Endothelial cell (in vitro differentiated cells): Measurements from ENCODE around the gene INPP5F. TPM values are rescaled to one million over a fixed set of nuclear protein-coding genes. Genes with fewer than 3 reads are reported as not detected.
A peak's percentile ranks its signal among the peaks of the same experiment; 100 is the strongest.

ENCODE experiments used
- DNase-seq: peaks from one replicate; pipeline ENCODE4 v3.0.0; 2021; ENCODE audit warnings: low spot score
- H3K27ac Mint-ChIP-seq: one replicate; pipeline ENCODE4 v1.8.0; 2021; ENCODE audit warnings: mixed read lengths, inconsistent platforms; ENCODE audit not compliant: unreplicated experiment
- H3K27me3 Mint-ChIP-seq: one replicate; pipeline ENCODE4 v1.8.0; 2021; ENCODE audit warnings: mild to moderate bottlenecking, moderate library complexity, mixed read lengths, inconsistent platforms; ENCODE audit not compliant: unreplicated experiment
- H3K36me3 Mint-ChIP-seq: one replicate; pipeline ENCODE4 v1.8.0; 2021; ENCODE audit warnings: mild to moderate bottlenecking, low read depth, mixed read lengths, inconsistent platforms; ENCODE audit not compliant: unreplicated experiment
- H3K4me1 Mint-ChIP-seq: one replicate; pipeline ENCODE4 v1.8.0; 2021; ENCODE audit warnings: mild to moderate bottlenecking, mixed read lengths, inconsistent platforms; ENCODE audit not compliant: unreplicated experiment
- H3K4me3 Mint-ChIP-seq: one replicate; pipeline ENCODE4 v1.8.0; 2021; ENCODE audit warnings: mild to moderate bottlenecking, mixed read lengths, inconsistent platforms; ENCODE audit not compliant: unreplicated experiment
- H3K9me3 Mint-ChIP-seq: one replicate; pipeline ENCODE4 v1.8.0; 2021; ENCODE audit warnings: mixed read lengths, inconsistent platforms; ENCODE audit not compliant: unreplicated experiment
- CTCF ChIP-seq: fragments of 200-600 bp; sonication (generic); IDR thresholded peaks from one replicate; pipeline ENCODE4 v1.5.0; 2021; ENCODE audit warnings: antibody characterized with exemption; ENCODE audit not compliant: unreplicated experiment
- total RNA-seq: library from RNA; stranded (reverse); fragmentation: NEBNext Ultra II Directional; extraction: Animal tissue kit (Norgen Biotek cat#: 25700); gene quantifications from one replicate; pipeline ENCODE4 v1.2.1, GENCODE V29; 2021; ENCODE audit not compliant: unreplicated experiment

The INPP5F gene
- total RNA-seq, 1 donor from 2014 or later = 45.7 TPM

DNA sequence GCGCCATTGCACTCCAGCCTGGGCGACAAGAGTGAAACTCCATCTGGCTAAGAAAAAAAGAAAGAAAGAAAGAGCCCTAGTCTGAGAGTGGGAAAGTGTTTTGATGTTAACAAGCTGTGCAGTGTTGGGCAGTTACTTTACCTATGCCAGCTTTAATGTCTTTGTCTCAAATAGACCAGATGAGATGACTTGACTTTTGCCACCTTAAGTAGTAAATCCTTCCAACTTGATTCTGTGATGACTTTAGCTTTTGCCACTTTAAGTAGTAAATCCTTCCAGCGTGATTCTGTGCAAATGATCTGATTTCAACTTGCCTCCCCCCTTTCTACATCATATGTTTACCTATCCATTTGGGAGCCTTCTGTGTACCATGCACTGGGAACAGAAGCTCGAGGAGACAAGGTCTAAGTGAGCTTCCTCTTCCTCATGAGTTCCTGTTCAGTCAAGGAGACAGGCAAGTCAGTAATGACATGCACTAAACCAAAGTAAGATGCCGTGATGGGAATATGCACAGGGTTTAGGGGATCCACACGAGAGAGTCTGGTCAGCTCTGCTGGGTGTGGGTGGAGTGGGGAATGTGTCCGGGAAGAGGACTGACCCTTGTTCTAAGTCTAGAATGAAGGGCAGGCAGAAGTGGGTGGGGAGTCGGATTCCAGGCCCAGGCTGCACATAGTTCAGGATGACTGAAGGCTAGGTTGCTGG, 17.2 kb downstream of the INPP5F start:
- H3K4me3 Mint-ChIP-seq = no peak overlapping the region

GRCh38 chr10:119747940-119748339, 22.1 kb downstream of the INPP5F start:
- Mint-ChIP-seq H3K36me3 (peaks cover 4% of the 10 kb centered on the region), H3K9me3 (no peaks in the 10 kb centered on the region), H3K27ac (no peak overlapping the region), H3K4me1 (peaks cover 32% of the 10 kb centered on the region), H3K4me3 (no peak overlapping the region), H3K27me3 (no peaks in the 10 kb centered on the region)
- no peak for TF ChIP-seq CTCF
- no peak for DNase-seq

More for the DNA sequence above, 17.2 kb downstream of the INPP5F start:
- no peak for DNase-seq
- Mint-ChIP-seq H3K9me3 (no peaks in the 10 kb centered on the region), H3K27ac (peak overlapping the region; percentile 59), H3K36me3 (no peaks in the 10 kb centered on the region), H3K4me1 (peaks cover 39% of the 10 kb centered on the region), H3K27me3 (no peaks in the 10 kb centered on the region)
- TF ChIP-seq CTCF = no peak

DNA sequence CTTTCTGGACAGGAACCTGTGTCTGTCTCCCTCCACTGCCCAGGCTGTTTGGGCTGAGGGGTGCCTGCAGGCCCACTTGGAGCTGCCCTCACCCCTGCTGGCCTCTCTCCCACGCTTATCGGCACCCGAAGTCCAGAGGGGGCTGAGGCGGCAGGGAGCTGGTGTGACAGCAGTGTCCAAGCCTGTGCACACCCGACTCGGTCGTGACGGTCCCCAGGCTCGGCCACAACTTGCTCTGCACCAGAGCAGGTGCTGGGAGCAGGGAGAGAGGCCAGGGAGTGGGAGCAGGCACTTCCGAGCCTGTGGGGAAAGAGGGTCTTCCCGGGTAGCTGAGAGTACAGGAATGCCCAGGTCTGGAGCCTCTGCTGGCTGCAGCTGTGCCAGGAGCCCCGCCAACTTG, 23.0 kb downstream of the INPP5F start:
- Mint-ChIP-seq H3K4me3 (no peak overlapping the region), H3K27me3 (no peaks in the 10 kb centered on the region), H3K9me3 (no peaks in the 10 kb centered on the region), H3K36me3 (peaks cover 4% of the 10 kb centered on the region), H3K4me1 (peaks cover 27% of the 10 kb centered on the region), H3K27ac (no peak overlapping the region)
- no peak for TF ChIP-seq CTCF
- no peak for DNase-seq

DNA sequence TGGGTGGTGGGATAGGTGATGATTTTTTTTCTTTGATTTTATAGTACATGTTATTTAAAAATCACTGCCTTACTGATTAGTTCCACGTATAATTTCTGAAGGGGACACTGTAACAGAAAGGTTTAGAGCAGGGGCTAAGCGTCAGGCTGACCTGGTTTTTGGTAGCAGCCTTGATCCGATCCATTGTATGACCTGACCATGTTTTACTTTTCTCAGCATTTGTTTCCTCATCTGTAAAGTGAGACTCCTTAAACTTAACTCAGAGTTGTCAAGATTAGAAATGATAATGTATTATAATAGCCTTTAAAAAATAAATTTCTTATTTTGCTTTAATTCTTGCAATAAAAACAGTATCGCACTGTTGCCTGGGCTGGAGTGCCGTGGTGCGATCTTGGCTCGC, 23.6 kb downstream of the INPP5F start:
- no peaks in the 10 kb centered on the region for H3K27me3 Mint-ChIP-seq
- H3K36me3 Mint-ChIP-seq = peaks cover 4% of the 10 kb centered on the region
- H3K4me1 Mint-ChIP-seq = peaks cover 22% of the 10 kb centered on the region
- no peaks in the 10 kb centered on the region for H3K9me3 Mint-ChIP-seq
- no peak for DNase-seq
- TF ChIP-seq CTCF = no peak
- no peak overlapping the region for H3K27ac Mint-ChIP-seq
- no peak overlapping the region for H3K4me3 Mint-ChIP-seq

DNA sequence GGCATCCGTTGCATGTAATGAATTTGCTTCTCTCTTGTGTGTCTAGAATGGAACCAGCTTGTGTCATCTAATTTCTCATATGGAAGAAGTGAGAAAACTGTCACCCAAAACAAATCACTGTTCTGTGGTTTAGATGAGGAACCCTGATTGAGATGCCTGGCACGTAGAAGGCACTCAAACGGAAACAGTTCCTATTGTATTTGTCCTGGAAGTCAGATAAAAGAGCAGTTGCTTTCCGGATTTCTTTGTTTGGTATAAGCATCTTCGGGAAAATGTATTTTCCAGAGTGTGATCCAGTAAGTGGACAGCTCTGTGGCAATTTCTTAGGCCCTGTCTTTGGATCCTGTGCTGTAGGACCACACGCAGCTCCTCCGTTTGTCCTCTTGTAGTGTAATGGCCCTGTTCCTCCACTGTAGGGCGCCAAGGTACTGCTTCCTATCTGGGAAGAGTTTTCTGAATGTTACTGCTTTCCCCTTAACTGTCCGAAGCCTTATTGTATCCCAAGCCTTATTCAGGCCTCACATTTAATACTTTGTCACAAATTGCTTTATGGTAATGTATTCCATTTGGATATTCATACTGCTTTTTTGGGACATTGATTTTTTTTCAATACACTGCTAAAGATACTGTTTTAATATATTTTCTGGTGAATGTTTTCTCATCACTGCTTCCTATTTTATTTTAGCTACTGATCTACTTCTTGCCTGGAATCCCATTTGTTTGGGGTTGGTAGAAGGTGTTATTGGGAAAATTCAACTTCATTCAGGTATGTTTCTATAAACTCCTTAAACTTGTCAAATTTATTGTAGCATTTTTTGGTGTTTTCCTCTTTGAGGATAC, 24.8 kb downstream of the INPP5F start:
- TF ChIP-seq CTCF = peak; percentile 69
- H3K27me3 Mint-ChIP-seq = no peaks in the 10 kb centered on the region
- peaks cover 4% of the 10 kb centered on the region for H3K36me3 Mint-ChIP-seq
- DNase-seq = peak; percentile 73
- H3K27ac Mint-ChIP-seq = peak overlapping the region; percentile 44
- H3K4me1 Mint-ChIP-seq = peaks cover 18% of the 10 kb centered on the region
- H3K4me3 Mint-ChIP-seq = no peak overlapping the region
- no peaks in the 10 kb centered on the region for H3K9me3 Mint-ChIP-seq
